ENCODE results near the gene CPNE7. TPM values are rescaled to one million over a fixed set of nuclear protein-coding genes. Genes with fewer than 3 reads are reported as not detected.
A peak's percentile ranks its signal among the peaks of the same experiment; 100 is the strongest.

CPNE7 gene
- total RNA-seq, 1 donor from 2014 or later, result 1.1 TPM

DNA sequence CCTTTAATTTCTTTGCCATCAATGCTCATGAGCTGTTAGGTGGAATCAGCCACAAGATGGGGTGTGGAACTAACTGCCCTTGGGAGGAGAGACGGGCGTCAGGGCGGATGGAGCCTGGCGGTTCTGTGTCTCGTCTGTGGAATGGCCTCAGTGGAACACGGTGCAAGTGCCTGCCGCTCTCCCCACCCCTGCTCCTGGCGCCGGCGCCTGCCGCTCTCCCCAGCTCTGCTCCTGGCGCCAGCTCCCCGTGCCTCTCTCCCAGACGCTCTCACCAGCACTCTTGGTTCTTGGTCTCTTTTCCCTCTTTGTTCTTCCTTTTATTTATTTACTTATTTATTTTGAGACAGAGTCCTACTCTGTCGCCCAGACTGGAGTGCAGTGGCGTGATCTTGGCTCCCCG lies 28.3 kb upstream of the CPNE7 start:
- peak; percentile 32 for FAIRE-seq
- H3K36me3 ChIP-seq (ENCODE audit: control insufficient read depth, insufficient read depth, low read length), result peaks cover 25% of the 10 kb centered on the region
- H3K4me3 ChIP-seq (ENCODE audit: low read depth, low read length), result no peak overlapping the region
- no peak for DNase-seq (ENCODE audit: low read depth)
- H3K27me3 ChIP-seq (ENCODE audit: control insufficient read depth, insufficient read depth, low read length), result no peaks in the 10 kb centered on the region
- TF ChIP-seq, protein P1, sequence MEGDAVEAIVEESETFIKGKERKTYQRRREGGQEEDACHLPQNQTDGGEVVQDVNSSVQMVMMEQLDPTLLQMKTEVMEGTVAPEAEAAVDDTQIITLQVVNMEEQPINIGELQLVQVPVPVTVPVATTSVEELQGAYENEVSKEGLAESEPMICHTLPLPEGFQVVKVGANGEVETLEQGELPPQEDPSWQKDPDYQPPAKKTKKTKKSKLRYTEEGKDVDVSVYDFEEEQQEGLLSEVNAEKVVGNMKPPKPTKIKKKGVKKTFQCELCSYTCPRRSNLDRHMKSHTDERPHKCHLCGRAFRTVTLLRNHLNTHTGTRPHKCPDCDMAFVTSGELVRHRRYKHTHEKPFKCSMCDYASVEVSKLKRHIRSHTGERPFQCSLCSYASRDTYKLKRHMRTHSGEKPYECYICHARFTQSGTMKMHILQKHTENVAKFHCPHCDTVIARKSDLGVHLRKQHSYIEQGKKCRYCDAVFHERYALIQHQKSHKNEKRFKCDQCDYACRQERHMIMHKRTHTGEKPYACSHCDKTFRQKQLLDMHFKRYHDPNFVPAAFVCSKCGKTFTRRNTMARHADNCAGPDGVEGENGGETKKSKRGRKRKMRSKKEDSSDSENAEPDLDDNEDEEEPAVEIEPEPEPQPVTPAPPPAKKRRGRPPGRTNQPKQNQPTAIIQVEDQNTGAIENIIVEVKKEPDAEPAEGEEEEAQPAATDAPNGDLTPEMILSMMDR (IDR thresholded peaks at IDR 0.05; ENCODE audit: insufficient read depth, low read length, severe bottlenecking), result no peak

DNA sequence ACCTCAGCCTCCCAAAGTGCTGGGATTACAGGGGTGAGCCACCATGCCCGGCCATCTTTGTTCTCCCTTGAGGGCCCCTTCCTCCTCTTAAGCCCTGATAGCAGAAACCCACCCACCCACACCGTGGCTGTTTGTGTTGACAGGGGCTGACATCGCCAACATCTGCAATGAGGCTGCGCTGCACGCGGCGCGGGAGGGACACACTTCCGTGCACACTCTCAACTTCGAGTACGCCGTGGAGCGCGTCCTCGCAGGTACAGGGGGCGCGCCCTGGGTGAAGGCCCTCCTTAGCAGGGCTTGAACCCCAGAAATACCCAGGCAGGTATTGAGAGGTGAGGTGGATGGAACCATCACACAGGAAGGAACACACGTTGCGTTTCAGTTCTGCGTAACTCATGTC lies 27.7 kb upstream of the CPNE7 start:
- TF ChIP-seq, protein P1 (IDR thresholded peaks at IDR 0.05; ENCODE audit: insufficient read depth, low read length, severe bottlenecking), result no peak
- DNase-seq (ENCODE audit: low read depth) (no peak), FAIRE-seq (no peak)
- H3K27me3 ChIP-seq (ENCODE audit: control insufficient read depth, insufficient read depth, low read length), result no peaks in the 10 kb centered on the region
- peaks cover 25% of the 10 kb centered on the region for H3K36me3 ChIP-seq (ENCODE audit: control insufficient read depth, insufficient read depth, low read length)
- no peak overlapping the region for H3K4me3 ChIP-seq (ENCODE audit: low read depth, low read length)

DNA sequence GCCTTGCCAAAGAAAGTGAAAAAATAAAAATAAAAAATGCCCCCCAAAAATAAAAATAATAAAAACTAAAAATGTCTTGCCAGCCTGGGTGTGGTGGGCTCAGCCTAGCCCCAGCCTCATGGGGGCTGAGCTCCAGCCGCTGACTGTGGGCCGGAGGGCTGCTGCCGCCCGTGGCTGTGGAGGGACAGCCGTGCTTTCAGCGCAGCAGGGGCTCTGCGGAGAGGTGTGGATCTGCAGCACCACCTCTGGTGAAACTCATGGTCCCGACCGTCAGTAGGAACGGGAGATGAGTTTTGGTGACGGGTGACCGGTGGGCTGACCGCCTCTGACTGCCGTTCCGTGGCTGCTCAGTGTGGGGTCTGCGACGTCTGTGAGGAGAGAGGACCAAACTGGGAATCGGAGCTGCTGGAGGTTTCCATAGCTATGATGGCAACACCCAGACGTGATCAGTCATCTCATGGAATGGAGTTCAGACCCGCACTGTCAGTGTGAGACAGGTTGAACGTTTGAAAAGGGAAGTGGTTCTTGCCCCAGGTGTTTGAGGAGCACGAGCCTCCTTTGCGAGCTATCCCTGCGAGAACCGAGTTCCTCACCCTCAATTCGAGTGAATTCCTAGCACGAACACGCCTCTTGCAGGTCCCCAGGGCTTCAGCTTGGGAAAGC lies 27.1 kb upstream of the CPNE7 start:
- H3K4me3 ChIP-seq (ENCODE audit: low read depth, low read length), result no peak overlapping the region
- TF ChIP-seq, protein P1 (IDR thresholded peaks at IDR 0.05; ENCODE audit: insufficient read depth, low read length, severe bottlenecking), result no peak
- FAIRE-seq (peak; percentile 98), DNase-seq (ENCODE audit: low read depth) (no peak)
- H3K36me3 ChIP-seq (ENCODE audit: control insufficient read depth, insufficient read depth, low read length), result peaks cover 28% of the 10 kb centered on the region
- no peaks in the 10 kb centered on the region for H3K27me3 ChIP-seq (ENCODE audit: control insufficient read depth, insufficient read depth, low read length)

DNA sequence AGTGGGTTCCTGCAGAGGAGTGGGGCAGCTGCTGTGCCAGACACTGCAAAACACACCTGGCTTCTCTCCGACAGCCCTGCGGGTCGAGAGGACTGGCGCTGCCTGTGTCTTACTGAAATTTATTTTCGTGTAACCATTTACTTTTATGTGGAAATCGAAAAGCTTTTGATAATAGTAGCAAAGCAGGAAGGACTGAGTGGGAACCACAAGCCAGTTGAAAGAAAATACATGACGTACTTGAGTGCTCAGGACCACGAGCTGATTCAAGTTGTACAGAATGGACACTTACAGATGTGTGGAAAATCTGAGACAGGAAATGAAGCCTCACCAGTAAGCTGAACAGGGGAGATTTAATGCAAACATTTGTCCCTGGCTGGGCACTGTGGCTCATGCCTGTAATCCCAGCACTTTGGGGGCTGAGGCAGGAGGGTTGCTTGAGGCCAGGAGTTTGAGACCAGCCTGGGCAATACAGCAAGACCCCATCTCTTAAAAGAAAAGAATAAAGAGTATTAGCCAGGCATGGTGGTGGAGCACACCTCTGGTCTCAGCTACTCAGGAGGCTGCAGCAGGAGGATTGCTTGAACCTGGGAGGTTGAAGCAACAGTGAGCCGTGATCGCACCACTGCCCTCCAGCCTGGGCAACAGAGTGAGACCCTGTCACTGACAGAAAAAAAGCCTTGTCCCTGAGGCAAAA lies 26.4 kb upstream of the CPNE7 start:
- TF ChIP-seq, protein P1 (IDR thresholded peaks at IDR 0.05; ENCODE audit: insufficient read depth, low read length, severe bottlenecking), result no peak
- FAIRE-seq, result peak; percentile 68
- Histone ChIP-seq H3K4me3 (ENCODE audit: low read depth, low read length) (no peak overlapping the region), H3K36me3 (ENCODE audit: control insufficient read depth, insufficient read depth, low read length) (peaks cover 32% of the 10 kb centered on the region), H3K27me3 (ENCODE audit: control insufficient read depth, insufficient read depth, low read length) (no peaks in the 10 kb centered on the region)
- no peak for DNase-seq (ENCODE audit: low read depth)

DNA sequence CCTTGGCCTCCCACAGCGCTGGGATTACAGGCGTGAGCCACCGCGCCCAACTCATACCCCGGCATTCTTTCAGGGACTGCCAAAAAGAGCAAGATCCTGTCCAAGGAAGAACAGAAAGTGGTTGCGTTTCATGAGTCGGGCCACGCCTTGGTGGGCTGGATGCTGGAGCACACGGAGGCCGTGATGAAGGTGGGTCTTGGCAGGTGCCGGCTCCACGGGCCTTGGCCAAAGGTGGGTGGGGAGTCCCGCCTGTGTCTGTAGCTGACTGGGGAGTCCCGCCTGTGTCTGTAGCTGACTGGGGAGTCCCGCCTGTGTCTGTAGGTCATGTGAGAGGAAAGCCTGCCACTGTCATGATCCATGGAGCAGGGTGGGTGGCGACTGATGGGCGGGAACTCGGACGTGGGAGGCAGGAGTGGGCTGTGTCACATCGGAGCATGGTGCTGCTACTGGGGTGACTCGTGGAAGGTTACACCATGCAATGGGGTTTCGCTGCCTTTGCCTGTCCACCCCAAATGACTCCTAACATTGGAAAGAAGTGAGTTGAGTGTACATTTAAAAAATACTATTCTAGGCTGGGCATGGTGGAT lies 25.0 kb upstream of the CPNE7 start:
- no peak overlapping the region for H3K4me3 ChIP-seq (ENCODE audit: low read depth, low read length)
- FAIRE-seq (peak; percentile 89), DNase-seq (ENCODE audit: low read depth) (no peak)
- TF ChIP-seq, protein P1 (IDR thresholded peaks at IDR 0.05; ENCODE audit: insufficient read depth, low read length, severe bottlenecking), result no peak
- H3K27me3 ChIP-seq (ENCODE audit: control insufficient read depth, insufficient read depth, low read length), result no peaks in the 10 kb centered on the region
- peaks cover 30% of the 10 kb centered on the region for H3K36me3 ChIP-seq (ENCODE audit: control insufficient read depth, insufficient read depth, low read length)

Measured in bronchial epithelial cell (primary cell).